ENCODE measurements around the gene NUF2.

GRCh38 chr1:163346326-163346870 lies 24.6 kb downstream of the NUF2 start:
- TF ChIP-seq POLR2A (IDR thresholded peaks at IDR 0.05; ENCODE audit: low read depth, low read length) (no peak), DPF2 (IDR thresholded peaks at IDR 0.05) (no peak), EP300 (IDR thresholded peaks at IDR 0.05; ENCODE audit: borderline replicate concordance in 1 of 2, control insufficient read depth in 1 of 2, low read depth in 2 of 2, low read length in 2 of 2) (no peak), POLR2AphosphoS5 (IDR thresholded peaks at IDR 0.05; ENCODE audit: low read length) (no peak), EGR1 (IDR thresholded peaks at IDR 0.05; ENCODE audit: borderline replicate concordance in 1 of 2, low read depth in 2 of 2, low read length in 2 of 2) (no peak), MLLT1 (IDR thresholded peaks at IDR 0.05) (no peak)

Measured in GM12878 (cell line).